ENCODE measurements around the gene PCDHA4. TPM values are rescaled to one million over a fixed set of nuclear protein-coding genes. Genes with fewer than 3 reads are reported as not detected.
"Not testable (repeated sequence)": the region's sequence is repeated elsewhere in the genome, so short reads cannot be mapped to it uniquely, and the experiment has no call there.

PCDHA4 gene
- total RNA-seq, 1 experiment from 2014 or later, result 5.4 TPM

- DNase-seq (ENCODE audit: low spot score); in situ Hi-C loops (cut with HindIII; ENCODE audit: low sequenced_read_pairs): not testable (repeated sequence)
Measured at GRCh38 chr5:140848139-140849102, 41.6 kb downstream of the PCDHA4 start, which contains the start of gene PCDHA9. Gene PCDHA9, plus strand, starts transcription at chr5:140848382. Its CDS starts 114 bp downstream, at chr5:140848496.

- DNase-seq (ENCODE audit: low spot score); in situ Hi-C loops (cut with HindIII; ENCODE audit: low sequenced_read_pairs): not testable (repeated sequence)
Measured at GRCh38 chr5:140849831-140850634, 43.2 kb downstream of the PCDHA4 start.

DNA sequence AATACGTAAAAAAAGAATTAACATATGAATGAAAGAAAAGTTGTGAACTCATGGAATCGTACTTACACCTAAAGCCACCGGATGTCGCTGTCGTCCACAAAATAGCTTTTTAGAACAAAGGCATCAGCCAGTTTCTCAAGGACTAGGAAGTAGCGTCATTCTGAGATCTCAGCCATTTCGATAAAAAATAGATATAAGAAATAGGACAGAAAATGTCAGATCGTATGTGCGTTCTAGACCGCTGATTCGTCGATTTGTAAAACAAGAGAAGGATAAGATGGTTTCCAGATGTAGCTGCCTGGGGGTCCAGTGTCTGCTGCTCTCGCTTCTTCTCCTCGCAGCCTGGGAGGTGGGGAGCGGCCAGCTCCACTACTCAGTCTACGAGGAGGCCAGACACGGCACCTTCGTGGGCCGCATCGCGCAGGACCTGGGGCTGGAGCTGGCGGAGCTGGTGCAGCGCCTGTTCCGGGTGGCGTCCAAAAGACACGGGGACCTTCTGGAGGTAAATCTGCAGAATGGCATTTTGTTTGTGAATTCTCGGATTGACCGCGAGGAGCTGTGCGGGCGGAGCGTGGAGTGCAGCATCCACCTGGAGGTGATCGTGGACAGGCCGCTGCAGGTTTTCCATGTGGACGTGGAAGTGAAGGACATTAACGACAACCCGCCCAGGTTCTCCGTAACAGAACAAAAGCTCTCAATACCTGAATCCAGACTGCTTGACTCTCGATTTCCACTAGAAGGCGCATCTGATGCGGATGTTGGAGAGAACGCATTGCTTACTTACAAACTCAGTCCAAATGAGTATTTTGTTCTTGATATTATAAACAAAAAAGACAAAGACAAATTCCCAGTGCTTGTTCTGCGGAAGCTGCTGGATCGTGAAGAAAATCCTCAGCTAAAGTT is 49.2 kb downstream of the PCDHA4 start, which contains the start of gene PCDHA10:
Gene PCDHA10, plus strand, starts transcription at position 126 of the 903 bp plus-strand sequence. Its CDS starts 152 bp downstream, at position 278.
- in situ Hi-C loops (cut with HindIII; ENCODE audit: low sequenced_read_pairs), result no loop called here
- DNase-seq (ENCODE audit: low spot score), result peak; percentile 25

GRCh38 chr5:140857177-140857986 is 50.5 kb downstream of the PCDHA4 start:
- in situ Hi-C loops (cut with HindIII; ENCODE audit: low sequenced_read_pairs), result no loop called here
- DNase-seq (ENCODE audit: low spot score), result no peak

DNA sequence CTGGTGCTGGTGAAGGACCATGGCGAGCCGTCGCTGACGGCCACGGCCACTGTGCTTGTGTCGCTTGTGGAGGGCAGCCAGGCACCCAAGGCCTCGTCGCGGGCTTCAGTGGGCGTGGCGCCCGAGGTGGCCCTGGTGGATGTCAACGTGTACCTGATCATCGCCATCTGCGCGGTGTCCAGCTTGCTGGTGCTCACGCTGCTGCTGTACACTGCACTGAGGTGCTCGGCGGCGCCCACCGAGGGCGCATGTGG is 51.0 kb downstream of the PCDHA4 start:
- in situ Hi-C loops (cut with HindIII; ENCODE audit: low sequenced_read_pairs), result no loop called here
- no peak for DNase-seq (ENCODE audit: low spot score)

DNA sequence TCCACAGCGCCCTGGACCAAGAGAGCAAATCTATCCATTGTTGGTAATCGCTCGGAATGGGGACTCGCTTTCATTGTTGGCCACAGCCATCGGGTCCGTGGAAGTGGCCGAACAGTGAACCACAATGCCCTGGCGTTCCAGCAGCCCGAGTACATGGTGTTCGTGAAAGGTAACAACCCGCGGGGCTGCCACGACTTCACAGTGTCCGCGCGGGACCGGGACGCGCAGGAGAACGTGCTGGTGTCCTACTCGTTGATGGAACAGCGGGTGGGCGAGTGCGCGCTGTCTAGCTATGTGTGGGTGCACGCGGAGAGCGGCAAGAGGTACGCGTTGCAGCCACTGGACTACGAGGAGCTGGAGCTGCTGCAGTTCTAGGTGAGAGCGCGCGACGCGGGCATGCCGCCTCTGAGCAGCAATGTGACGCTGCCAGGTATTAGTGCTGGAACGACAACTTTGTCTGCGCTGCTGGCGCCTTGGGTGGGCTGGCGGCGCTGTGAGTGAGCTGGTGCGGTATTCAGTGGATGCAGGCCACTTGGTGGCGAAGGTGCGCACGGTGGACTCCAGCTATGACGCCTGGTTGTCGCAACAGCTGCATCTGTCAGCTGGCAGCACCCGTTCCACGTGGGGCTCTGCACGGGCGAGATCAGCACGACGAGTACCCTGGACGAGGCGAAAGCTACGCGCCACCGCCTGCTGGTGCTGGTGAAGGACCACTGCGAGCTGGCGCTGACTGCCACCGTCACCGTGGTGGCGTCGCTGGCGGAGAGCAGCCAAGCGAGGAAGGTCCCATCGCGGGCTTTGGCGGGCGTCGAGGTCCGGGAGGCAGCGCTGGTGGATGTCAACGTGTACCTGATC is 55.8 kb downstream of the PCDHA4 start:
- in situ Hi-C loops (cut with HindIII; ENCODE audit: low sequenced_read_pairs), result no loop called here
- DNase-seq (ENCODE audit: low spot score), result no peak

Other genes starting within 250 kb of the PCDHA4 start
- gene SRA1, start 249.6 kb upstream of the PCDHA4 start, total RNA-seq (2014; rRNA removed; shearing (Covaris generic)), result 50.9 and 53.8 TPM in 2 replicates
- 11.6 and 27.4 TPM in 2 replicates for gene APBB3, start 242.5 kb upstream of the PCDHA4 start, total RNA-seq (2014; rRNA removed; shearing (Covaris generic))
- 24.4 and 44.6 TPM in 2 replicates for gene SLC35A4, start 242.2 kb upstream of the PCDHA4 start, total RNA-seq (2014; rRNA removed; shearing (Covaris generic))
- not detected in 2 replicates for gene CD14, start 173.9 kb upstream of the PCDHA4 start, total RNA-seq (2014; rRNA removed; shearing (Covaris generic))
- gene TMCO6, start 167.6 kb upstream of the PCDHA4 start, total RNA-seq (2014; rRNA removed; shearing (Covaris generic)), result 11.0 and 35.3 TPM in 2 replicates
- gene NDUFA2, start 159.4 kb upstream of the PCDHA4 start, total RNA-seq (2014; rRNA removed; shearing (Covaris generic)), result 75.7 and 84.8 TPM in 2 replicates
- 20.7 and 34.3 TPM in 2 replicates for gene IK, start 159.2 kb upstream of the PCDHA4 start, total RNA-seq (2014; rRNA removed; shearing (Covaris generic))
- gene WDR55, start 142.2 kb upstream of the PCDHA4 start, total RNA-seq (2014; rRNA removed; shearing (Covaris generic)), result 19.3 and 27.2 TPM in 2 replicates
- not detected in 2 replicates for gene DND1, start 133.5 kb upstream of the PCDHA4 start, total RNA-seq (2014; rRNA removed; shearing (Covaris generic))
- 76.3 and 80.6 TPM in 2 replicates for gene HARS1, start 115.7 kb upstream of the PCDHA4 start, total RNA-seq (2014; rRNA removed; shearing (Covaris generic))
- 20.9 and 30.0 TPM in 2 replicates for gene HARS2, start 115.6 kb upstream of the PCDHA4 start, total RNA-seq (2014; rRNA removed; shearing (Covaris generic))
- gene ZMAT2, start 106.6 kb upstream of the PCDHA4 start, total RNA-seq (2014; rRNA removed; shearing (Covaris generic)), result 34.1 and 43.1 TPM in 2 replicates
- gene PCDHA1, start 20.9 kb upstream of the PCDHA4 start, total RNA-seq (2014; rRNA removed; shearing (Covaris generic)), result 0.03 TPM in 1 of 2 replicates, not detected in the other
- gene PCDHA2, start 12.2 kb upstream of the PCDHA4 start, total RNA-seq (2014; rRNA removed; shearing (Covaris generic)), result not detected in 2 replicates
- not detected in 2 replicates for gene PCDHA3, start 6.0 kb upstream of the PCDHA4 start, total RNA-seq (2014; rRNA removed; shearing (Covaris generic))
- under 0.01 and 0.31 TPM in 2 replicates for gene PCDHA5, start 14.5 kb downstream of the PCDHA4 start, total RNA-seq (2014; rRNA removed; shearing (Covaris generic))
- not detected in 2 replicates for gene PCDHA6, start 20.9 kb downstream of the PCDHA4 start, total RNA-seq (2014; rRNA removed; shearing (Covaris generic))
- 0.43 TPM in 1 of 2 replicates, not detected in the other for gene PCDHA7, start 27.2 kb downstream of the PCDHA4 start, total RNA-seq (2014; rRNA removed; shearing (Covaris generic))
- gene PCDHA8, start 34.1 kb downstream of the PCDHA4 start, total RNA-seq (2014; rRNA removed; shearing (Covaris generic)), result 0.03 TPM in 1 of 2 replicates, not detected in the other
- not detected in 2 replicates for gene PCDHA9, start 41.3 kb downstream of the PCDHA4 start, total RNA-seq (2014; rRNA removed; shearing (Covaris generic))
- gene PCDHA10, start 48.8 kb downstream of the PCDHA4 start, total RNA-seq (2014; rRNA removed; shearing (Covaris generic)), result under 0.01 and 0.06 TPM in 2 replicates
- gene PCDHA11, start 61.9 kb downstream of the PCDHA4 start, total RNA-seq (2014; rRNA removed; shearing (Covaris generic)), result 6.6 and 7.1 TPM in 2 replicates
- gene PCDHA12, start 68.2 kb downstream of the PCDHA4 start, total RNA-seq (2014; rRNA removed; shearing (Covaris generic)), result 3.0 and 8.2 TPM in 2 replicates
- 0.54 and 0.86 TPM in 2 replicates for gene PCDHA13, start 75.1 kb downstream of the PCDHA4 start, total RNA-seq (2014; rRNA removed; shearing (Covaris generic))
- gene PCDHAC1, start 119.2 kb downstream of the PCDHA4 start, total RNA-seq (2014; rRNA removed; shearing (Covaris generic)), result 6.5 and 9.5 TPM in 2 replicates
- 7.8 and 8.0 TPM in 2 replicates for gene PCDHAC2, start 159.4 kb downstream of the PCDHA4 start, total RNA-seq (2014; rRNA removed; shearing (Covaris generic))
- gene PCDHB1, start 244.3 kb downstream of the PCDHA4 start, total RNA-seq (2014; rRNA removed; shearing (Covaris generic)), result not detected in 2 replicates